Tibial nerve (tissue), 4 donors: Measurements from ENCODE around the gene TBC1D4.

Source experiments
- CTCF ChIP-seq, 5 experiments: fragments of 200-600 bp in 3 of 5; fragments of 450-650 bp in 2 of 5; sonication (generic) in 3 of 5; IDR thresholded peaks; one replicate each; pipeline ENCODE4 v1.5.1; 2016 to 2019; ENCODE audit warnings: antibody characterized with exemption in 5 of 5, mild to moderate bottlenecking in 3 of 5, moderate library complexity in 2 of 5
- EP300 ChIP-seq, 2 donors: sonication (generic); formaldehyde crosslinking; IDR thresholded peaks; one replicate each; pipeline ENCODE4 v1.6.1; 2017; ENCODE audit warnings: antibody characterized with exemption in 2 of 2, mild to moderate bottlenecking in 1 of 2
- POLR2A ChIP-seq, 2 donors: fragments of 450-650 bp; IDR thresholded peaks; one replicate each; pipeline ENCODE4 v1.6.1; 2017; ENCODE audit warnings: antibody characterized with exemption in 2 of 2, mild to moderate bottlenecking in 2 of 2, moderate library complexity in 2 of 2

- TF ChIP-seq POLR2A (IDR thresholded peaks at IDR 0.05) (no peak), CTCF (IDR thresholded peaks at IDR 0.05) (no peak), EP300 (IDR thresholded peaks at IDR 0.05) (no peak)
Observed at GRCh38 chr13:75468602-75469001, 13.4 kb downstream of the TBC1D4 start.
